ENCODE measurements around the gene NRG2. TPM values are rescaled to one million over a fixed set of nuclear protein-coding genes. Genes with fewer than 3 reads are reported as not detected.
A peak's percentile ranks its signal among the peaks of the same experiment; 100 is the strongest.

NRG2 gene
- total RNA-seq, 6 experiments from 2014 or later, result 0.07 to 0.77 (median 0.14) TPM; not detected in 1

DNA sequence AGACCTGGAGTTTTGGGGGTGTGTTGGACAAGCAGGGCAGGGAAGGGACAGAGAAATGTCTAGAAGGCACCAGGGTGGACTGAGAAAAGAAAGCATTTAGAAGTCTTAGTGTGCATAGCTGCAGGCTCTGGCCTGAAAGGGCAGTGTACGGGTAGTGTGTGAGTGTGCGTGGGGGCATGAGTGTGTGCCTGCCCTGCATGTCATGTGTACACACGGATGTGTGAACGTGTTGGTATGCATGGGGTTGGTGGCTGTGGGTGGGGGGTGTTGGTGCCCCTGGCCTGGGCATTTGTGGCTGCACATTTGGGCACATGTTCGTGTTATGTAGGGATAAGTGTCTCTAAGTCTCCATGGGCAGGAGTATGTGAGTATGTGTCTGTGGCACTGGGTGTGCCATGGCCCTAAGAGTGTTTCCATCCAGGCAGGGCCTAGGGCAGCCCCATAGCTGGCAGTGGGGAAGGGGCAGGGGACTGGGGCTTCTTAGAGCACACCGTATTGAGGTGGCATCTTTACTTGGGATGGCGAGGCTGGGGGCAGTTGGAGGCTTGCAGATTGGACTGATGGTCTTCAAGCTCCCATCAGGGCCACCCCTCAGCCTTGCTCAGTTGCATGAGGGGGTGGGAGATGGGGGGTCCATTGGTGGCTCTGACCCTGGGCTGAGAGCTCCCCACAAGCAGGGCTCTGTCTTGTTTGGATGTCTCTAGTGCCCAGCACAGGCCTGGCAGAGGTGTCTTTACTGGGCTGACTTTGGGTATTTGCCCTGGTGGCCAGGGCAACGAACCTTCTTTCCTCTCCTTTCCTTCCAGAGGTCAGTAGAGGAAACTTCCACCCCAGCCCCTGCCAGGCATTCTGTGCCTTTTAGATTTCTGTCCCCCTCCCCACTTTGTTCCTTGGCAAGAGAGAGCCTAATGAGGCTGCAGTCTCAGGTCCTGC is 232.5 kb downstream of the NRG2 start:
- ATAC-seq (no peak), DNase-seq (no peak)
- Histone ChIP-seq H3K4me1 (no peaks in the 10 kb centered on the region), H3K27me3 (no peaks in the 10 kb centered on the region), H3K36me3 (no peaks in the 10 kb centered on the region), H3K4me3 (no peak overlapping the region), H3K27ac (no peak overlapping the region), H3K9me3 (no peaks in the 10 kb centered on the region)
- 59% methylated on average over 5 of the region's 8 CpGs for WGBS (ENCODE audit: insufficient coverage, low coverage, low lambda C conversion rate, missing lambda C conversion rate)
- TF ChIP-seq POLR2A (IDR thresholded peaks at IDR 0.05), result no peak
- TF ChIP-seq, protein P1, sequence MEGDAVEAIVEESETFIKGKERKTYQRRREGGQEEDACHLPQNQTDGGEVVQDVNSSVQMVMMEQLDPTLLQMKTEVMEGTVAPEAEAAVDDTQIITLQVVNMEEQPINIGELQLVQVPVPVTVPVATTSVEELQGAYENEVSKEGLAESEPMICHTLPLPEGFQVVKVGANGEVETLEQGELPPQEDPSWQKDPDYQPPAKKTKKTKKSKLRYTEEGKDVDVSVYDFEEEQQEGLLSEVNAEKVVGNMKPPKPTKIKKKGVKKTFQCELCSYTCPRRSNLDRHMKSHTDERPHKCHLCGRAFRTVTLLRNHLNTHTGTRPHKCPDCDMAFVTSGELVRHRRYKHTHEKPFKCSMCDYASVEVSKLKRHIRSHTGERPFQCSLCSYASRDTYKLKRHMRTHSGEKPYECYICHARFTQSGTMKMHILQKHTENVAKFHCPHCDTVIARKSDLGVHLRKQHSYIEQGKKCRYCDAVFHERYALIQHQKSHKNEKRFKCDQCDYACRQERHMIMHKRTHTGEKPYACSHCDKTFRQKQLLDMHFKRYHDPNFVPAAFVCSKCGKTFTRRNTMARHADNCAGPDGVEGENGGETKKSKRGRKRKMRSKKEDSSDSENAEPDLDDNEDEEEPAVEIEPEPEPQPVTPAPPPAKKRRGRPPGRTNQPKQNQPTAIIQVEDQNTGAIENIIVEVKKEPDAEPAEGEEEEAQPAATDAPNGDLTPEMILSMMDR (IDR thresholded peaks at IDR 0.05), result no peak
- intact Hi-C loops (cut with DNase I), result no loop called here

DNA sequence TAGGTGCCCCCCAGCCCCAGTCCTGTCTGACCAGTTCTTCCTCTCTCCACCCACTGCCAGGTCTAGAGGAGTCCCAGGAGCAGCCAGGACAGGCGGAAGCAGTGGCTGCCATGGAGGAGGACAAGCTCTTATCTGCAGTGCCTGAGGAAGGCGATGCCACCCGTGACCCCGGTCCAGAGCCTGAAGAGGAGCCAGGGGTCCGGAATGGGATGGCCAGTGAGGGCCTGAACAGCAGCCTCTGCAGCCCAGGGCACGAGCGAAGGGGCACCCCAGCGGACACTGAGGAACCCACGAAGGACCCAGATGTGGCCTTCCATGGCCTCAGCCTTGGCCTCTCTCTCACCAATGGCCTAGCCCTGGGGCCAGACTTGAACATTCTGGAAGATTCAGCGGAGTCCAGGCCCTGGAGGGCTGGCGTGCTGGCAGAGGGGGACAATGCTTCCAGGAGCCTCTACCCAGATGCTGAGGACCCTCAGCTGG is 233.7 kb downstream of the NRG2 start:
- peak in 1 of 3 donors; percentile 36 for DNase-seq
- TF ChIP-seq, protein P1 (IDR thresholded peaks at IDR 0.05), result no peak
- TF ChIP-seq POLR2A (IDR thresholded peaks at IDR 0.05), result no peak
- no peaks in the 10 kb centered on the region for H3K27me3 ChIP-seq

DNA sequence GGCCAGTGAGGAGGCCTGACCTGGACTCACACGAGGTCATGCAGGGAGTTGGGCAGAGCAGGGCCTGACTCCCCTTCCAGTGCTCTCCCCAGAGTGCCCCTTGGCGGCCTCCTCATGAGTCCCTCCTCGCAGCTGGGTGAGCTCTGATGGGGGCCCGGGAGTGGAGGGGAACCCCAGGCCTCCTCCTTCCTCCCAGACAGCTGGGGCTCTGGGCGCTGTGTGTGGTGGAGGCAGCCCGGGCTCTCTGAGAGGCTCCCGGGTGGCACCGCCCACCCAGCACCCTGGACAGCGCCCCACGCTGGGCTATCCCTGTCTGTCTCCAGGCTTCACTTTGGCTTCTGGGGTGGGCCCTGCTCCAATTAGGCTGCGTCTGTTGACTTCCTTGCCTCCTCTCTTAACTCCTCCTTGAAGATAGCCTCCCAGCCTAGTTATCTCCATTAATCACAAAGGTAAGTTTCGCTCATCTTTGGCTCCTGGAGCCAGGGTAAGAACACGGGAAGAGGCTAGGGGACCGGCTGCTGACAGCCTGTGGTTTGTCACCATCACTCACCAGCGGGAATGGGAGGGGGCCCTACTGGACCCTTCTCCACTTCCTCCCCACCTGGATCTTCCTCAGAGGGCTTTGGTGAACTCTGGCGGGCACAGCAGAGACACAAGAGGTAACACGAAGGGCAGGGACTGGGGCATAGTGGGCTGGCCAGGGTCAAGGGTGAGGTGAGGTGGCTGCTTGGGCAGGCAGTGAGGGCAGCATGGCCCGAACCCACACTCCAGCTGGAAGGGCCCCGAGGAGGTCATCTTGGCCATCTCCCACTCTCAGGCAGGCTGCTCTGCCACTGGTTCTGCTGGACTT is 234.4 kb downstream of the NRG2 start:
- 52% methylated on average over 4 of the region's 19 CpGs for WGBS (ENCODE audit: insufficient coverage, low coverage, low lambda C conversion rate, missing lambda C conversion rate)
- TF ChIP-seq POLR2A (IDR thresholded peaks at IDR 0.05), result no peak
- TF ChIP-seq, protein P1 (IDR thresholded peaks at IDR 0.05), result no peak
- ATAC-seq, result peak in 2 of 4 donors; percentile 27 to 39
- peak in 1 of 3 donors; percentile 57 for DNase-seq
- Histone ChIP-seq H3K27ac (no peak overlapping the region), H3K9me3 (no peaks in the 10 kb centered on the region), H3K36me3 (no peaks in the 10 kb centered on the region), H3K27me3 (no peaks in the 10 kb centered on the region), H3K4me3 (no peak overlapping the region), H3K4me1 (no peaks in the 10 kb centered on the region)
- intact Hi-C loops (cut with DNase I), result no loop called here

More for the DNA sequence above, 233.7 kb downstream of the NRG2 start:
- 85% methylated on average over 4 of the region's 11 CpGs for WGBS (ENCODE audit: insufficient coverage, low coverage, low lambda C conversion rate, missing lambda C conversion rate)
- Histone ChIP-seq H3K27ac (no peak overlapping the region), H3K4me3 (no peak overlapping the region), H3K36me3 (no peaks in the 10 kb centered on the region), H3K9me3 (no peaks in the 10 kb centered on the region), H3K4me1 (no peaks in the 10 kb centered on the region)
- no peak for ATAC-seq
- intact Hi-C loops (cut with DNase I), result no loop called here

- 76% methylated on average over 6 of the region's 6 CpGs for WGBS (ENCODE audit: insufficient coverage, low coverage, low lambda C conversion rate, missing lambda C conversion rate)
Observed at GRCh38 chr5:139807647-139808030, 235.5 kb downstream of the NRG2 start.

More at GRCh38 chr5:139807647-139808030, 235.5 kb downstream of the NRG2 start:
- H3K9me3 ChIP-seq, result no peaks in the 10 kb centered on the region
- peak in 1 of 3 donors; percentile 8 for DNase-seq
- TF ChIP-seq, protein P1 (IDR thresholded peaks at IDR 0.05), result no peak
- no peak for TF ChIP-seq POLR2A (IDR thresholded peaks at IDR 0.05)
- H3K27me3 ChIP-seq, result no peaks in the 10 kb centered on the region
- intact Hi-C loops (cut with DNase I), result no loop called here
- H3K4me1 ChIP-seq, result no peaks in the 10 kb centered on the region
- H3K4me3 ChIP-seq, result no peak overlapping the region
- no peak for ATAC-seq
- no peaks in the 10 kb centered on the region for H3K36me3 ChIP-seq
- no peak overlapping the region for H3K27ac ChIP-seq
